Measurements from ENCODE around the gene ZFP36.

The ZFP36 gene

GRCh38 chr19:39407660-39408391, 1.2 kb downstream of the ZFP36 start:
- no peak for TF ChIP-seq CTCF (IDR thresholded peaks at IDR 0.05; ENCODE audit: low read length, missing control alignments)
- H3K4me3 ChIP-seq (replicated peaks; ENCODE audit: low read depth, low read length): peak overlapping the region; percentile 81
- DNase-seq (ENCODE audit: low read depth): peak; percentile 38

- no peak for TF ChIP-seq CTCF (IDR thresholded peaks at IDR 0.05; ENCODE audit: low read length, missing control alignments)
- peak; percentile 66 for DNase-seq (ENCODE audit: low read depth)
- peak overlapping the region; percentile 81 for H3K4me3 ChIP-seq (replicated peaks; ENCODE audit: low read depth, low read length)
These were observed 2.0 kb downstream of the ZFP36 start for GRCh38 chr19:39408392-39409207.

GRCh38 chr19:39409208-39410016, 2.8 kb downstream of the ZFP36 start:
- no peak for TF ChIP-seq CTCF (IDR thresholded peaks at IDR 0.05; ENCODE audit: low read length, missing control alignments)
- peak overlapping the region; percentile 81 for H3K4me3 ChIP-seq (replicated peaks; ENCODE audit: low read depth, low read length)
- peak; percentile 70 for DNase-seq (ENCODE audit: low read depth)

GRCh38 chr19:39410017-39410830, 3.6 kb downstream of the ZFP36 start:
- no peak for TF ChIP-seq CTCF (IDR thresholded peaks at IDR 0.05; ENCODE audit: low read length, missing control alignments)
- peak; percentile 83 for DNase-seq (ENCODE audit: low read depth)

GRCh38 chr19:39410831-39411080, 4.1 kb downstream of the ZFP36 start:
- H3K4me3 ChIP-seq (replicated peaks; ENCODE audit: low read depth, low read length): peak overlapping the region; percentile 81
- no peak for DNase-seq (ENCODE audit: low read depth)
- no peak for TF ChIP-seq CTCF (IDR thresholded peaks at IDR 0.05; ENCODE audit: low read length, missing control alignments)

More at GRCh38 chr19:39410017-39410830, 3.6 kb downstream of the ZFP36 start:
- peak overlapping the region; percentile 81 for H3K4me3 ChIP-seq (replicated peaks; ENCODE audit: low read depth, low read length)

- no peak for TF ChIP-seq CTCF (IDR thresholded peaks at IDR 0.05; ENCODE audit: low read length, missing control alignments)
- DNase-seq (ENCODE audit: low read depth): peak; percentile 72
- peak overlapping the region; percentile 81 for H3K4me3 ChIP-seq (replicated peaks; ENCODE audit: low read depth, low read length)
These were observed 4.6 kb downstream of the ZFP36 start for GRCh38 chr19:39411081-39411831.

Measured in fibroblast of pulmonary artery (primary cell).